Caki2 (cell line): ENCODE results near the gene KAT14. TPM values are rescaled to one million over a fixed set of nuclear protein-coding genes. Genes with fewer than 3 reads are reported as not detected.
A peak's percentile ranks its signal among the peaks of the same experiment; 100 is the strongest.
"Not testable (repeated sequence)": the region's sequence is repeated elsewhere in the genome, so short reads cannot be mapped to it uniquely, and the experiment has no call there.

Source experiments
- DNase-seq: peaks from one replicate; pipeline ENCODE4 v3.0.0-alpha.2; 2015; ENCODE audit warnings: low read depth
- in situ Hi-C: cut with HindIII; loops from 2 replicates; pipeline ENCODE4 v1.10.0; 2016; ENCODE audit warnings: low sequenced_read_pairs, low pct_unique_long_range_greater_than_20kb, mixed read lengths
- total RNA-seq: library from RNA; depleted of rRNA; stranded (reverse); fragments of >200 nt; shearing (Covaris generic); gene quantifications from 2 replicates; pipeline ENCODE4 v1.2.3, GENCODE V29; 2014; ENCODE audit warnings: low replicate concordance; rRNA removed

KAT14 gene
- total RNA-seq, 1 experiment from 2014 or later: 22.3 TPM

- in situ Hi-C loops: no loop called here
- DNase-seq: no peak
Observed at GRCh38 chr20:18195931-18196330, 58.3 kb downstream of the KAT14 start.

DNA sequence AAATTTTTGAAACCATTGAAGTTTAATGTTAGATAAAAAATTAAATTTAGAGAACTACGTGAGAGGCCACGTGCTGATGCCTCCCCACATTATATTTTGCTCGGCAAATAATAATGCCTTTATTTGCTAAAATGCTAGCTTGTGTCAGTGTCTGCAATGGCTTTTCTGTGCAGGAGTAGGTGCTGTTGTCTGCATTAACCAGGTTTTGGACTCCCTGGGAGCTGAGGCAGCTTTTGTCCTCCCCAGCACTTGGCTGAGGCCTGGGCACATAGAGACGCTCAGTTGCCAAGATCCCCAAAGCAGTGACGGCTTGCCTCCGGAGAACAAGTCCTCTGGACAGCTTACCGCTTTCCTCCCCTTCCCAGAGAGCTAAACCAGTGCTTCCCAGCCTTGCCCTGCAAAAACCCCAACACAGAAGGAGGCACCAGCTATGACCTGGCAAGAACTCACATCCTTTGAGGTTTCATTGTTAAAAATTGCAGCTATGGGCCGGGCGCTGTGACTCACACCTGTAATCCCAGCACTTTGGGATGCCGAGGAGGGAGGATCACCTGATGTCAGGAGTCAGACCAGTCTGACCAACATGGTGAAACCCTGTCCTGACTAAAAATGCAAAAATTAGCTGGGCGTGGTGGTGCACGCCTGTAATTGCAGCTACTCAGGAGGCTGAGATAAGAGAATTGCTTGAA, 59.9 kb downstream of the KAT14 start:
- no peak for DNase-seq

GRCh38 chr20:18202966-18203365, 65.3 kb downstream of the KAT14 start:
- in situ Hi-C loops: no loop called here
- no peak for DNase-seq

More for the DNA sequence above, 59.9 kb downstream of the KAT14 start:
- in situ Hi-C loops: no loop called here

GRCh38 chr20:18203700-18204099, 66.0 kb downstream of the KAT14 start:
- in situ Hi-C loops, DNase-seq: not testable (repeated sequence)

- DNase-seq: no peak
- in situ Hi-C loops: no loop called here
Observed at GRCh38 chr20:18213002-18213401, 75.3 kb downstream of the KAT14 start.

DNA sequence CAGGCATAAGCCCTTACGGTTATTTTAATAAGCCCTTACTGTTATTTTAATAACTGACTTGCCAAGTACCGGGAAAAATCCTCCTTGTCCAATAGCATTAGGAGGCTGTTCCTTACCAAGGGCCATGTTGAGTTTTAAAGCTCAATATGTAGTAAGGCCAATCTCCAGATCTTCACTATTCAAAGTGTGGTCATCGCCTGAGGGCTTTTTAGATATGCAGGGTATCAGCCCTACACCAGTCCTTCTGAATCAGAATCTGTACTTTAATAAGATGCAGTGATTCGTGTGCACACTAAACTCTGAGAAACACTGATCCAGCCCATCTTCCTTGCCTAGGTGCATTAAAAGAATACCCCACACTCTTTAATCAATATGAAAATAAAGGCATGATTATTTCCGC, 77.9 kb downstream of the KAT14 start:
- DNase-seq: no peak
- in situ Hi-C loops: no loop called here

- in situ Hi-C loops: no loop called here
- DNase-seq: no peak
Observed at GRCh38 chr20:18218280-18218679, 80.6 kb downstream of the KAT14 start.

GRCh38 chr20:18223409-18223808, 85.7 kb downstream of the KAT14 start:
- DNase-seq: peak; percentile 12
- in situ Hi-C loops: no loop called here

- in situ Hi-C loops: no loop called here
- peak; percentile 91 for DNase-seq
Observed at GRCh38 chr20:18224968-18225568, 87.4 kb downstream of the KAT14 start.

GRCh38 chr20:18225632-18226031, 88.0 kb downstream of the KAT14 start:
- in situ Hi-C loops: no loop called here
- DNase-seq: no peak

DNA sequence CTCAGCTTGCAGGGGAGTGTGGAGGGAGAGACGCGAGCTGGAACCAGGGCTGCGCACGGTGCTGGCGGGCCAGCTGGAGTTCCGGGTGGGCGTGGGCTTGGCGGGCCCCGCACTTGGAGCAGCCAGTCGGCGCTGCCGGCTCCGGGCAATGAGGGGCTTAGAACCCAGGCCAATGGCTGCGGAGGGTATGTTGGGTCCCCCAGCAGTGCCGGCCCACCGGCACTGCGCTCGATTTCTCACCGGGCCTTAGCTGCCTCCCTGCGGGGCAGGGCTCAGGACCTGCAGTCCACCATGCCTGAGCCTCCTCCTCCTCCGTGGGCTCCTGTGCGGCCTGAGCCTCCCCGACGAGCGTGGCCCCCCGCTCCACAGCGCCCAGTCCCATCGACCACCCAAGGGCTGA, 89.1 kb downstream of the KAT14 start:
- DNase-seq, in situ Hi-C loops: not testable (repeated sequence)

GRCh38 chr20:18233408-18233943, 95.8 kb downstream of the KAT14 start:
- in situ Hi-C loops: no loop called here
- no peak for DNase-seq

Other genes with a start within 250 kb of the KAT14 start
- gene SNX5, start 169.1 kb upstream of the KAT14 start, total RNA-seq: 132 and 137 TPM in 2 replicates
- 22.7 and 36.9 TPM in 2 replicates for gene MGME1, start 168.8 kb upstream of the KAT14 start, total RNA-seq
- gene OVOL2, start 79.9 kb upstream of the KAT14 start, total RNA-seq: 0.17 and 1.8 TPM in 2 replicates
- gene PET117, start within 50 bp of the KAT14 start, total RNA-seq: 13.0 and 24.9 TPM in 2 replicates
- 15.7 and 28.1 TPM in 2 replicates for gene ZNF133, start 150.7 kb downstream of the KAT14 start, total RNA-seq